ENCODE measurements around the gene SLC7A10. TPM values are rescaled to one million over a fixed set of nuclear protein-coding genes. Genes with fewer than 3 reads are reported as not detected.
A peak's percentile ranks its signal among the peaks of the same experiment; 100 is the strongest.
"Not testable (repeated sequence)": the region's sequence is repeated elsewhere in the genome, so short reads cannot be mapped to it uniquely, and the experiment has no call there.

Gene SLC7A10
- total and polyA plus RNA-seq, 3 donors from 2014 or later: 2.1 to 5.8 (median 3.0) TPM

DNA sequence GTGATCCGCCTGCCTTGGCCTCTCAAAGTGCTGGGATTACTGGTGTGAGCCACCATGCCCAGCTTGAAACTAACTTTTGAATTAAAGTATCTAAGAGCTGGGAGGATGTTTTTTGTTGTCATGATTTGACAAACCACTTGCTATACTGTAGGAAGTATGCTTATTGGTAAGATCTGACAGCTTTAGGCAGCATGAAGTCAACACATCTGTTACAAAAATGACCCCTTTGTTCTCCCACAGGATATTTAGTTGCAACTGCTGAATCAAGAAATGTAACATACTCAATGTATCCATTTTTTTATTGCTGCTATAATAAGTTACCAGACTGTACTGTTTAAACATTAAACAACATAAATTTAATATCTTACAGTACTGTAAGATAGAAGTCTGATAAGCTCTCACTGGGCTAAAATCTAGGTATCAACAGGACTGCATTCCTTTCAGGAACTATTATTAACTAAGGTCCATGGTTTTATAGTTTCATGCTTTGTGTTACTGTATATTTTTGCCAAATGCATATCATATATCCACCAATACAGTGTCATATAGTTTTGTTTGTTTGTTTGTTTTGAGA lies 54.3 kb downstream of the SLC7A10 start:
- Histone ChIP-seq H3K36me3 (ENCODE audit: low read depth, missing control alignments) (no peaks in the 10 kb centered on the region), H3K27me3 (no peaks in the 10 kb centered on the region), H3K4me1 (peaks cover 11% of the 10 kb centered on the region), H3K9me3 (no peaks in the 10 kb centered on the region), H3K27ac (peak overlapping the region in 1 of 2 donors; percentile 63), H3K4me3 (no peak overlapping the region)
- TF ChIP-seq, protein P1, sequence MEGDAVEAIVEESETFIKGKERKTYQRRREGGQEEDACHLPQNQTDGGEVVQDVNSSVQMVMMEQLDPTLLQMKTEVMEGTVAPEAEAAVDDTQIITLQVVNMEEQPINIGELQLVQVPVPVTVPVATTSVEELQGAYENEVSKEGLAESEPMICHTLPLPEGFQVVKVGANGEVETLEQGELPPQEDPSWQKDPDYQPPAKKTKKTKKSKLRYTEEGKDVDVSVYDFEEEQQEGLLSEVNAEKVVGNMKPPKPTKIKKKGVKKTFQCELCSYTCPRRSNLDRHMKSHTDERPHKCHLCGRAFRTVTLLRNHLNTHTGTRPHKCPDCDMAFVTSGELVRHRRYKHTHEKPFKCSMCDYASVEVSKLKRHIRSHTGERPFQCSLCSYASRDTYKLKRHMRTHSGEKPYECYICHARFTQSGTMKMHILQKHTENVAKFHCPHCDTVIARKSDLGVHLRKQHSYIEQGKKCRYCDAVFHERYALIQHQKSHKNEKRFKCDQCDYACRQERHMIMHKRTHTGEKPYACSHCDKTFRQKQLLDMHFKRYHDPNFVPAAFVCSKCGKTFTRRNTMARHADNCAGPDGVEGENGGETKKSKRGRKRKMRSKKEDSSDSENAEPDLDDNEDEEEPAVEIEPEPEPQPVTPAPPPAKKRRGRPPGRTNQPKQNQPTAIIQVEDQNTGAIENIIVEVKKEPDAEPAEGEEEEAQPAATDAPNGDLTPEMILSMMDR (IDR thresholded peaks at IDR 0.05): no peak
- no peak for TF ChIP-seq POLR2A (IDR thresholded peaks at IDR 0.05)
- DNase-seq: no peak
- intact Hi-C loops (cut with DNase I; ENCODE audit: low total_unique reads): no loop called here
- WGBS, 2 donors: 65 to 100% methylated on average over 1 of the region's 1 CpG

DNA sequence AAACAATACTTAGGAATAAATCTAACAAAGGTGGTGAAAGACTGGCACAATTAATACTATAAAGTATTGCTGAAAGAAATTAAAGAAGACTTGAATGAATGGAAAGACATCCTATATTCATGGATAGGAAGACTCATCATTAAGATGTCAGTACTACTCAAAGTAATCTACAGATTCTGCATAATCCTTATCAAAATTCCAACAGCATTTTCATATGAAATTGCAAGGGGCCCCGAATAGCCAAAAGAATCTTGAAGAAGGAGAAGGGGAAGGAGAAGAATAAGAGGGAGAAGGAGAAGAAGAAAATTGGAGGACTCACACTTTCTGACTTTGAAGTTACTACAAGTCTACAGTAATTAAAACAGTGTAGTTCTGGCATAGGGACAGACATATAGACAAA lies 57.1 kb downstream of the SLC7A10 start:
- DNase-seq: no peak
- Histone ChIP-seq H3K9me3 (no peaks in the 10 kb centered on the region), H3K27me3 (no peaks in the 10 kb centered on the region), H3K27ac (no peak overlapping the region), H3K4me1 (peaks cover 4% of the 10 kb centered on the region), H3K4me3 (no peak overlapping the region), H3K36me3 (ENCODE audit: low read depth, missing control alignments) (no peaks in the 10 kb centered on the region)
- WGBS, 2 donors: 89 to 93% methylated on average over 1 of the region's 1 CpG
- intact Hi-C loops (cut with DNase I; ENCODE audit: low total_unique reads): no loop called here
- TF ChIP-seq, protein P1 (IDR thresholded peaks at IDR 0.05): no peak
- no peak for TF ChIP-seq POLR2A (IDR thresholded peaks at IDR 0.05)

DNA sequence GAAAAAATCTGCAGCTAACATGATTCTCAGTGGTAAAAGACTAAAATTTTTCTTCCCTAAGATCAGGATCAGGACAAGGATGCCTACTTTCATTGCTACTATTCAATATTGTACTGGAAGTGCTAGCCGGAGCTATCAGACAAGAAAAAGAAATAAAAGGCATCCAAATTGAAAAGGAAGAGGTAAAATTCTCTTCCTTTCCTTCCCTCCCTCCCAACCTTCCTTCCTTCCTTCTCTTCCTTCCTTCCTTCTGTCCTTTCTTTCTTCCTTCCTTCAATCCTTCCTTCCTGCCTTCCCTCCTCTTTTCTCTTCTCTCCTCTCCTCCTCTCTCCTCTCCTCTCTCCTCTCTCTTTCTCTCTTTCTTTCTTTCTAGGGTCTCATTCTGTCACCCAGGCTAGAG lies 58.2 kb downstream of the SLC7A10 start:
- intact Hi-C loops (cut with DNase I; ENCODE audit: low total_unique reads): no loop called here
- Histone ChIP-seq H3K27ac (no peak overlapping the region), H3K4me3 (no peak overlapping the region), H3K4me1 (peaks cover 4% of the 10 kb centered on the region), H3K27me3 (no peaks in the 10 kb centered on the region), H3K36me3 (ENCODE audit: low read depth, missing control alignments) (no peaks in the 10 kb centered on the region), H3K9me3 (no peaks in the 10 kb centered on the region)
- no peak for DNase-seq
- WGBS, 2 donors: 84 to 95% methylated on average over 1 of the region's 1 CpG
- TF ChIP-seq, protein P1 (IDR thresholded peaks at IDR 0.05): no peak
- TF ChIP-seq POLR2A (IDR thresholded peaks at IDR 0.05): no peak

DNA sequence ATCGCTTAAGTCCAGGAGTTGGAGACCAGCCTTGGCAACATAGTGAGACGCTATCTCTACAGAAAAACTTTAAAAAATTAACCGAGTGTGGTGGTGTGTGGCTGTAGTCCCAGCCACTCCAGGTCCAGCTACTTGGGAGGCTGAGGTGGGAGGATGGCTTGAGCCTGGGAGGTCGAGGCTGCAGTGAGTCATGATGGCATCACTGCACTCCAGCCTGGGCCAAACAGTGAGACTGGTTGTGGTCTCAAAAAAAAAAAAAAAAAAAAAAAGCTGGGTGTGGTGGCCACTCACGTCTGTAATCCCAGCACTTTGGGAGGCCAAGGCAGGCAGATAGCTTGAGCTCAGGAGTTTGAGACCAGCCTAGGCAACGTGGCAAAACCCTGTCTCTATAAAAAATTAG lies 59.6 kb downstream of the SLC7A10 start:
- H3K27me3 ChIP-seq; H3K4me1 ChIP-seq; intact Hi-C loops (cut with DNase I; ENCODE audit: low total_unique reads); H3K4me3 ChIP-seq; H3K36me3 ChIP-seq (ENCODE audit: low read depth, missing control alignments); H3K27ac ChIP-seq; H3K9me3 ChIP-seq: not testable (repeated sequence)
- peak; percentile 70 for DNase-seq
- WGBS, 2 donors: 59 to 70% methylated on average over 6 of the region's 6 CpGs

DNA sequence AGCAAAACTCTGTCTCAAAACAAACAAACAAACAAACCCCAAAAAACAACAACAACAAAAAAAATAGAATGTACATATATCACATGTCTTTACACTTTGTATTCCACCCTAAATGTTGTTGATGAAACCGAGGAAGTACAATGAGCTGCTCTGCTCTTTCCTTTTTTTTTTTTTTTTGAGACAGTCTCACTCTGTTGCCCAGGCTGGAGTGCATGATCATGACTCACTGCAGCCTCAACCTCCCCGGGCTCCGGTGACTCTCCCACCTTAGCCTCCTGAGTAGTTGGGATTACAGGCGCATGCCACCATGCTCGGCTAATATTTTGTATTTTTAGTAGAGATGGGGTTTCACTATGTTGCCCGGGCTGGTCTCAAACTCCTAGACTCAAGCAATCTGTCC lies 62.2 kb downstream of the SLC7A10 start:
- no peaks in the 10 kb centered on the region for H3K4me1 ChIP-seq

More for the DNA sequence above, 62.2 kb downstream of the SLC7A10 start:
- Histone ChIP-seq H3K27me3 (no peaks in the 10 kb centered on the region), H3K4me3 (no peak overlapping the region), H3K9me3 (no peaks in the 10 kb centered on the region), H3K36me3 (ENCODE audit: low read depth, missing control alignments) (no peaks in the 10 kb centered on the region), H3K27ac (no peak overlapping the region)
- TF ChIP-seq POLR2A (IDR thresholded peaks at IDR 0.05): no peak
- TF ChIP-seq, protein P1 (IDR thresholded peaks at IDR 0.05): no peak
- 85 to 92% methylated on average over 6 of the region's 6 CpGs for WGBS, 2 donors
- intact Hi-C loops (cut with DNase I; ENCODE audit: low total_unique reads): no loop called here
- DNase-seq: no peak

All from testis (tissue), 3 donors.